ENCODE results near the gene VRK2.
"Not testable (repeated sequence)": the region's sequence is repeated elsewhere in the genome, so short reads cannot be mapped to it uniquely, and the experiment has no call there.

DNA sequence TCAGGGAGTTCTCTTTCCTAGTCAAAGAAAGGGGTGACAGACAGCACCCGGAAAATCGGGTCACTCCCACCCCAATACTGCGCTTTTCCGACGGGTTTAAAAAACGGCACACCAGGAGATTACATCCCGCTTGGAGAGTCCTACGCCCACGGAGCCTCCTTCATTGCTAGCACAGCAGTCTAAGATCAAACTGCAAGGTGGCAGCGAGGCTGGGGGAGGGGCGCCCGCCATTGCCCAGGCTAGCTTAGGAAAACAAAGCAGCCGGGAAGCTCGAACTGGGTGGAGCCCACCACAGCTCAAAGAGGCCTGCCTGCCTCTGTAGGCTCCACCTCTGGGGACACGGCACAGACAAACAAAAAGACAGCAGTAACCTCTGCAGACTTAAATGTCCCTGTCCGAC lies 125.2 kb downstream of the VRK2 start:
- TF ChIP-seq, protein P1, sequence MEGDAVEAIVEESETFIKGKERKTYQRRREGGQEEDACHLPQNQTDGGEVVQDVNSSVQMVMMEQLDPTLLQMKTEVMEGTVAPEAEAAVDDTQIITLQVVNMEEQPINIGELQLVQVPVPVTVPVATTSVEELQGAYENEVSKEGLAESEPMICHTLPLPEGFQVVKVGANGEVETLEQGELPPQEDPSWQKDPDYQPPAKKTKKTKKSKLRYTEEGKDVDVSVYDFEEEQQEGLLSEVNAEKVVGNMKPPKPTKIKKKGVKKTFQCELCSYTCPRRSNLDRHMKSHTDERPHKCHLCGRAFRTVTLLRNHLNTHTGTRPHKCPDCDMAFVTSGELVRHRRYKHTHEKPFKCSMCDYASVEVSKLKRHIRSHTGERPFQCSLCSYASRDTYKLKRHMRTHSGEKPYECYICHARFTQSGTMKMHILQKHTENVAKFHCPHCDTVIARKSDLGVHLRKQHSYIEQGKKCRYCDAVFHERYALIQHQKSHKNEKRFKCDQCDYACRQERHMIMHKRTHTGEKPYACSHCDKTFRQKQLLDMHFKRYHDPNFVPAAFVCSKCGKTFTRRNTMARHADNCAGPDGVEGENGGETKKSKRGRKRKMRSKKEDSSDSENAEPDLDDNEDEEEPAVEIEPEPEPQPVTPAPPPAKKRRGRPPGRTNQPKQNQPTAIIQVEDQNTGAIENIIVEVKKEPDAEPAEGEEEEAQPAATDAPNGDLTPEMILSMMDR (IDR thresholded peaks at IDR 0.05) = not testable (repeated sequence)
- TF ChIP-seq POLR2A (IDR thresholded peaks at IDR 0.05) = not testable (repeated sequence)
